LoVo (cell line): ENCODE data around the gene ABO.
"Not testable (repeated sequence)": the region's sequence is repeated elsewhere in the genome, so short reads cannot be mapped to it uniquely, and the experiment has no call there.

ENCODE experiments used
- DNase-seq: peaks from one replicate; pipeline ENCODE4 v3.0.0-alpha.2; 2016; ENCODE audit warnings: low spot score

ABO gene

DNA sequence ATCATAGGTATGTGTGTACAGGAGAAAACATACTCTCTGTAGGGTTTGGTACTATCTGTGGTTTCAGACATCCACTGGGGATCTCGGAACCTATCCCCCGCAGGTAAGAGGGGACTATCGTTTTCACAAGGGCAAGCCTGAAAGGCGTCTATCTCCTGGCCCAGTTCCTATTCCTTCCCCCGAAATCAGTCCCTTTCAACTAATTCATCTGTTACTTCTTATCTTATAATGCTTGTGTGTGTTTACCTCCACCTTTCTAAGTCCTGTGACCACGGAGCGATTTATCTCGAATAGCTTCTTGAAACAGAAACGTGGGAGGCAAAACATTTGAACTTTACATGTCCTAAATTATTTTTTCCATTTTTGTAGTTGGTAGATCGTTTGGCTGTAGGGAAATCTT lies 11.4 kb downstream of the ABO start:
- no peak for DNase-seq

DNA sequence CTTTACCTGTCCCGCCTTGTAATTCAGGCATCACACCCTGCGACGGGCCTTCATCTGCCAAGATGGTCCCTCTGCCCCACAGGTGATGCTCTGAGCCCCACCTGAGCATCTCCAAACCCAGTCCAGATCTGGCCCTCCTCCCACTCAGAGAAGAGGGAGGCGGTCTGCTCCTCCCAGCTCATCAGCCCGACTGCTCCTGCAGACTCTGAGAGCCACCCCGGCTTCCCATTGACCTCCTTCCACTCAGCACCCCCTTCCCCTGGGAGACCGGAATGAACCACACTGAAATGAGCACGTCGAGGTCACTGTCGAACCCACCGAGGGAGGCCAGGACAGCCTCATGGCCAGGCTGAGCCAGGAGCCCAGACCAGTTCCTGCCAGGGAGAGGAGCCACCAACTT lies 12.8 kb downstream of the ABO start:
- no peak for DNase-seq

- no peak for DNase-seq
Observed at GRCh38 chr9:133261753-133262120, 13.3 kb downstream of the ABO start.

GRCh38 chr9:133261103-133261752 lies 13.8 kb downstream of the ABO start:
- no peak for DNase-seq

DNA sequence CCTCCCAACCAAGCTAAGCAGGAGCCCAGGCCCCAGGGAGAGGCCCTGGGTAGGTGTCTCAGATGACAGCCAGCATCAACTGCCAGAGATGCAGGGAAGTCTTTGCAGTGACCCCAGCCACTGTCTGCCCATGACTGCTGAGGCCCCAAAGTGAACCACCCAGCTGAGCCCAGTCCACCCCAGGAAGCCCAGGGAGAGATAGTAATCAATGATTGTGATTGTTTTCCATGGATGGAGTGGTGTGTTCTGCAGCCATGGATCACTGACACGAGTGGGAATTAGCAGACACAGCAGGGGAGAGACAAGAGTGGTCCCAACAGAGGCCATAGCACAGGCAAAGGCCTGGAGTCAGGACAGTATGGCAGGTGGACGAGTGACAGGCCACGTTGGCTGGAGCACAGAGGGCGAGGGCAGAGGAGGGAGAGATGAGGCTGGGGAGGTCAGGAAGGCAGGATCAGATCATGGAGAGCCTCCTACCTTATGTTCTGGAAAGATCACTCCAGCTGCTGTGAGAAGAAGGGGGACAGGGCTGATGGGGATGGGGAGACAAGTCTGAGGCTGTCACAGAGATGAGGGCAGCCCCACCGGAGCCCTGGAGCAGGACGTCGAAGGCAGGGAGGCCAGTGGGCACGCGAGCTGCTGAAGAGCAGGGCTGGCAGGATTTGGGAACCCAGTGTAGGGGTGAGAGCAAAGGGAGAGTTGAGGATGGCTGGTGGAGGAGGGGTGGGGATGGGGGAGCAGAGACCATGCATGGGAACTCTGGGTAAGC lies 14.5 kb downstream of the ABO start:
- no peak for DNase-seq

GRCh38 chr9:133258061-133259015 lies 16.7 kb downstream of the ABO start:
- no peak for DNase-seq

- DNase-seq: no peak
Observed at GRCh38 chr9:133257465-133257956, 17.5 kb downstream of the ABO start.

- DNase-seq: no peak
Observed at GRCh38 chr9:133256686-133257091, 18.3 kb downstream of the ABO start.

DNA sequence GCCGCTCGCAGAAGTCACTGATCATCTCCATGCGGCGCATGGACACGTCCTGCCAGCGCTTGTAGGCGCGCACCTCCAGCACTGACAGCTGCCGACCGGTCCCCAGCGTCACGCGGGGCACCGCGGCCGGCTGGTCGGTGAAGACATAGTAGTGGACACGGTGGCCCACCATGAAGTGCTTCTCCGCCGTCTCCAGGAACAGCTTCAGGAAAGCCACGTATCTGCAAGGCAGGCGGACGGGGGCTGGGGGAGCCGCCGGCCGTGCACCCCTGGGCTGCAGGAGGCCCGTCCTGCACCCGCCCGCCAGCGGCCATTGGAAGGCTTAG lies 18.9 kb downstream of the ABO start:
- DNase-seq: no peak

DNA sequence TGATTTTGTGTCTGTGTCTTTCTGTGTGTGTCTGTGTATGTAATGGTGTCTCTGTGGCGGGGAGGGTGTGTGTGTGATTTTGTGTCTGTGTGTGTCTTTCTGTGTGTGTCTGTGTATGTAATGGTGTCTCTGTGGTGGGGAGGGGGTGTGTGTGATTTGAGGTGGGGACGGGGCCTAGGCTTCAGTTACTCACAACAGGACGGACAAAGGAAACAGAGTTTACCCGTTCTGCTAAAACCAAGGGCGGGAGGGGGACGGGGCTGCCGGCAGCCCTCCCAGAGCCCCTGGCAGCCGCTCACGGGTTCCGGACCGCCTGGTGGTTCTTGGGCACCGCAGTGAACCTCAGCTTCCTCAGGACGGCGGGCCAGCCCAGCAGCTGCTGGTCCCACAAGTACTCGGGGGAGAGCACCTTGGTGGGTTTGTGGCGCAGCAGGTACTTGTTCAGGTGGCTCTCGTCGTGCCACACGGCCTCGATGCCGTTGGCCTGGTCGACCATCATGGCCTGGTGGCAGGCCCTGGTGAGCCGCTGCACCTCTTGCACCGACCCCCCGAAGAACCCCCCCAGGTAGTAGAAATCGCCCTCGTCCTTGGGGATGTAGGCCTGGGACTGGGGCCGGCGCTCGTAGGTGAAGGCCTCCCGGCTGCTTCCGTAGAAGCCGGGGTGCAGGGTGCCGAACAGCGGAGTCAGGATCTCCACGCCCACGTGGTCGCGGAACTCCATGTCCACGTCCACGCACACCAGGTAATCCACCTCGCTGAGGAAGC lies 19.4 kb downstream of the ABO start:
- DNase-seq: no peak

DNA sequence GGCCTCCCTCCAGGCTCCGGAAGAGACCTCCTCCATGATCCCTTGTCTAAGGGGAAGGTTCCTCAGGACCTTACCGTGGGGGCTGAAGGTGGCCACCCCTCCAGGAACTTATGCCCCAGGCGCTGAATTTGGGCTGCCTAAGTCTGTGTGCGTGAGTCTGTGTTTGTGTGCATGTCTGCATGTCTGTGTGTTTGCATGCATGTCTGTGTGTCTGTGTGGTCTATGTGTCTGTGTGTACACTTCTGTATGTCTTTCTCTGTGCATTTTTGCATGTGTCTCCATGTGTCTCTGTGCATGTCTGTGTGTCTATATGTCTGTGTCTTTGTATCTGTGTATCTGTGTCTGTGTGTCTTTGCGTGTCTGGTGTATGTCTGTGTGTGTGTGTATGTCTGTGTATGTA lies 20.5 kb downstream of the ABO start:
- no peak for DNase-seq

GRCh38 chr9:133253268-133253667 lies 21.7 kb downstream of the ABO start:
- no peak for DNase-seq

DNA sequence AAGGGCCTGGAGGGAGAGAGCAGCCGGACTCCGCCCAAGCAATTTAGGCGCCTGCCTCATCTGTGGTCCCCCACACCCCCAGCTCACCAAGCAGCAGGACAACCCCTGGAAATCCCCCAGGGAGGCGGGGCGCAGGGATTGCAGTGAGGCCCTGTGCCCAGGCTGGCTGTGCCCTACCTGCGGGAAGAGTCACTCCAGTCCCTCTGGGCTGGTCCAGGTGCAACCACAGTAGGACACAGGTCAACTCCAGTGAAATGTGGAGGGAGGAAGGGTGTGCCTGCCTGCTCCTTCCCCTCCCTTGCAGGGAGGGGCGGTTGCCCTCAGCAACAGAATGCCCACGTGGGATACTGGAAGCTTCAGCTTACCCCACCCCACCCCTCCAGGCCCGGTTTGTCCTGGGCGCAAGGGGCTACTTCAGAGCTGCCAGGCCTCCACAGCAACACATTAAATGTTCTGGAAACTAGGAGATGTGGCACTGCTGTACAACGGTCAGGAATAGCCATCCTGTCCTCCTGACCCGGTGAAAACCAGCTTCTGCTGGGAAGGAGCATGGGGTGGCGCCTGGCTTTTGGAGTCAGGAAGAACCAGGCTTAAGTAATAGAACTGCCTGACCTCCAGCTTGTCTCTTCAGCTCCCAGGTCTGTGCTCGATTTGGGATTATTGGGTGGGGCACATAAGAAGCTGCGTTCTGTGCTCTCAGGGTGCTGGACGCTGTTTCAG lies 22.5 kb downstream of the ABO start:
- DNase-seq: peak; percentile 84

- DNase-seq: peak; percentile 47
Observed at GRCh38 chr9:133251773-133252172, 23.2 kb downstream of the ABO start.

DNA sequence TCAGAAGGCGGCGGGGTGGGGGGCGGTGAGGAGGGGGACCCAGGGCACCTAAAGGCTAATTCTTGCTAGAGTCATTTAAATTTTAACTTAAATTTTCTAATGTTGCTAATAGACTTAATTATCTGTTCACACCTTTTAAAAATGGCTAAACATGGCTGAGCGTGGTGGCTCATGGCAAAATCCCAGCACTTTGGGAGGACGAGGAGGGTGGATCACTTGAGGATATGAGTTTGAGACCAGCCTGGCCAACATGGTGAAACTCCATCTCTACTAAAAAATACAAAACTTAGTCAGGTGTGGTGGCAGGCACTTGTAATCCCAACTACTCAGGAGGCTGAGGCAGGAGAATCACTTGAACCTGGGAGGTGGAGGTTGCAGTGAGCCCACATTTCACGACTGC lies 23.8 kb downstream of the ABO start:
- not testable (repeated sequence) for DNase-seq

- DNase-seq: peak; percentile 51
Observed at GRCh38 chr9:133250741-133251170, 24.2 kb downstream of the ABO start.

DNA sequence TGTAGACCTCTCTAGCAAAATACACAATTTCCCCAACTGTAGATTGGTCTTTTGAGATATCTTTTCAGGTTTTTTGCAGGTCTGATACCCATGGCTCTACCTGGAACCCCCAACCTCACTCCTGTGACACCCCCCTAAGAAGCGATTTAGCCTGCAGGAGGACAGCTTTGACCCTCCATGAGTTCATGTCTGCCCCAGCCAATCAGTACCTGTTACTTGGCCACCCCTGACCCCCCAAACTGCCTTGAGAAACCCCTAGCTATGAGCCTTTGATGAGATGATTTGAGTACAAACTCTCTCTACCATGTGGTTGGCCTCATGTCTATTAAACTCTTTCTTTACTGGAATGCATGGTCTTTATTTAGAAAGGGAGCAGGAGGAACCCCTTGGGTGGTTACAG lies 25.7 kb downstream of the ABO start:
- no peak for DNase-seq

DNA sequence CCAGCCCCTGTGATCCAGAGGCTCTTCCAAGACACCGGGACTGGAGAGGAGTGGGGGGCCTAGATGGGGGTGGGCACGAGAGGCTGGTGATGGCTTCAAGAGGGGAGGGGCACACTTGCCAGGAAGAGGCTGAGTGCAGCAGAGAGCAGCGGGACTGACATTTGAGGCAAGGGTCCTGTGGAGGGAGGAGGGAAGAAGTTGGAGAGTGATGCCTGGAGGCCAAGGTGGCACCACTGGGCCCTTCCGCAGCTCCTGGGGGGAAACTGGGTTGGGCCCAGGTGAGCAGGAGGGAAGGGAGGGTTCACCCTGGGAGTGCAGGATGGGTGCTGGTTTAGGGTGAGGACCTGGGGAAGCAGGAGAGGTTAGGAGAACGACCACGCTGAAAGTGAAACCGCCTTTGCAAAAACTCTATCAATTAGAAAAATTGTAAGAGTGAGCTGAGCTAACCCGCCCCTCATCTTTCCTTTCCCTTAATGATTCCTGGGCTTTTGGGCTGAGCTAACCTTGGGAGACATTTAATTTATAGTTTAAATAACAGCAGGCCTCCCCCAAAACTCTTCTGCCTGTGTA lies 26.2 kb downstream of the ABO start:
- DNase-seq: no peak

GRCh38 chr9:133247632-133248031 lies 27.4 kb downstream of the ABO start:
- no peak for DNase-seq

DNA sequence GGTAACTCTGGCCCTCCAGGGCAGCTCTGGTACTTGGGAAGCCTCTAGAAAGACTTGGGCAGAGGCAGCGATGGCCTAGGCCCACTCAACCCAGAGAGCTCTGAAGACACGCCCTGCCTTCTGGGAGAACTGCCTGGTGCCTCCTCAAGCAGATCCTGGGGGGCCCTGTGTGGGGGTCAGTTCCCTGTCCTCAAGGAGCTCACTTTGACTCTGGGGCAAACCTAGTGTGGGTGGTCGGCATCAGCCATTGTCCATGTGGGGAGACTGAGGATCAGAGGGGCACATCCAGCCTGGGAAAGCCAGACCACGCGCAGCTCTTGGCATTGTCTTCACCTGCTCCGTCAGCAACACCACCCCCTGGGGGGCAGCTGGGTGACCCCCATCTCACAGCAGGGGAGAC lies 28.0 kb downstream of the ABO start:
- DNase-seq: no peak

GRCh38 chr9:133246562-133246961 lies 28.4 kb downstream of the ABO start:
- DNase-seq: no peak
